Ishikawa (cell line): Measurements from ENCODE around the gene CIAO2A.

Experiments used
- CEBPB ChIP-seq: IDR thresholded peaks from 2 replicates; pipeline ENCODE4 v1.6.1; 2012
- CREB1 ChIP-seq: IDR thresholded peaks from 2 replicates; pipeline ENCODE4 v1.6.1; 2012; ENCODE audit warnings: low read depth
- EGR1 ChIP-seq: IDR thresholded peaks from 2 replicates; pipeline ENCODE4 v1.6.1; 2012
- EP300 ChIP-seq: IDR thresholded peaks from 2 replicates; pipeline ENCODE4 v1.6.1; 2012; ENCODE audit warnings: borderline replicate concordance
- FOXM1 ChIP-seq: IDR thresholded peaks from 2 replicates; pipeline ENCODE4 v1.6.1; 2012; ENCODE audit warnings: low read depth, borderline replicate concordance
- MAX ChIP-seq: IDR thresholded peaks from 2 replicates; pipeline ENCODE4 v1.6.1; 2012
- NFIC ChIP-seq: IDR thresholded peaks from 2 replicates; pipeline ENCODE4 v1.6.1; 2012
- RAD21 ChIP-seq: IDR thresholded peaks from 2 replicates; pipeline ENCODE4 v1.6.1; 2012; ENCODE audit warnings: low read depth
- REST ChIP-seq: IDR thresholded peaks from 2 replicates; pipeline ENCODE4 v1.6.1; 2012; ENCODE audit warnings: low read depth, mild to moderate bottlenecking
- TAF1 ChIP-seq: IDR thresholded peaks from 2 replicates; pipeline ENCODE4 v1.6.1; 2012; ENCODE audit warnings: low read depth, mild to moderate bottlenecking
- TCF12 ChIP-seq: IDR thresholded peaks from 2 replicates; pipeline ENCODE4 v1.6.1; 2012; ENCODE audit warnings: low read depth
- TEAD4 ChIP-seq: IDR thresholded peaks from 2 replicates; pipeline ENCODE4 v1.6.1; 2012
- USF1 ChIP-seq: IDR thresholded peaks from 2 replicates; pipeline ENCODE4 v1.6.1; 2012
- YY1 ChIP-seq: IDR thresholded peaks from 2 replicates; pipeline ENCODE4 v1.6.1; 2012; ENCODE audit warnings: low read depth
- ZBTB7A ChIP-seq: IDR thresholded peaks from 2 replicates; pipeline ENCODE4 v1.6.1; 2012; ENCODE audit warnings: low read depth

Gene CIAO2A

GRCh38 chr15:64132217-64132616 lies 38.6 kb upstream of the CIAO2A start:
- TF ChIP-seq RAD21: no peak
- TF ChIP-seq EGR1: no peak
- no peak for TF ChIP-seq YY1
- TF ChIP-seq TAF1: no peak
- no peak for TF ChIP-seq CREB1

- no peak for TF ChIP-seq RAD21
- TF ChIP-seq EP300: no peak
- no peak for TF ChIP-seq ZBTB7A
- no peak for TF ChIP-seq TCF12
- no peak for TF ChIP-seq USF1
- no peak for TF ChIP-seq CEBPB
- no peak for TF ChIP-seq FOXM1
- no peak for TF ChIP-seq CREB1
- TF ChIP-seq MAX: no peak
- TF ChIP-seq TEAD4: no peak
- TF ChIP-seq NFIC: no peak
- TF ChIP-seq TAF1: no peak
- TF ChIP-seq REST: no peak
- no peak for TF ChIP-seq YY1
- no peak for TF ChIP-seq EGR1
Measured at GRCh38 chr15:64131547-64131946, 37.9 kb upstream of the CIAO2A start.

- TF ChIP-seq USF1 (no peak), EGR1 (no peak), REST (no peak), MAX (no peak), TEAD4 (no peak), FOXM1 (no peak), TCF12 (no peak)
Measured at GRCh38 chr15:64130159-64130558, 36.5 kb upstream of the CIAO2A start.

GRCh38 chr15:64127521-64128270 lies 34.1 kb upstream of the CIAO2A start:
- TF ChIP-seq CREB1: no peak
- no peak for TF ChIP-seq YY1
- TF ChIP-seq NFIC: no peak
- no peak for TF ChIP-seq TCF12
- TF ChIP-seq CEBPB: no peak
- TF ChIP-seq TEAD4: no peak
- no peak for TF ChIP-seq FOXM1
- no peak for TF ChIP-seq MAX

- TF ChIP-seq NFIC: no peak
- no peak for TF ChIP-seq EGR1
- no peak for TF ChIP-seq RAD21
- TF ChIP-seq CREB1: no peak
- no peak for TF ChIP-seq FOXM1
- no peak for TF ChIP-seq YY1
- no peak for TF ChIP-seq EP300
- no peak for TF ChIP-seq USF1
Measured at GRCh38 chr15:64125978-64126377, 32.3 kb upstream of the CIAO2A start.

- no peak for TF ChIP-seq TEAD4
- no peak for TF ChIP-seq RAD21
- no peak for TF ChIP-seq USF1
- TF ChIP-seq YY1: no peak
- TF ChIP-seq EGR1: no peak
- no peak for TF ChIP-seq MAX
- no peak for TF ChIP-seq TCF12
- no peak for TF ChIP-seq TAF1
- no peak for TF ChIP-seq REST
- TF ChIP-seq FOXM1: no peak
- no peak for TF ChIP-seq CEBPB
- no peak for TF ChIP-seq EP300
- no peak for TF ChIP-seq CREB1
- no peak for TF ChIP-seq ZBTB7A
- TF ChIP-seq NFIC: no peak
Measured at GRCh38 chr15:64122936-64123351, 29.3 kb upstream of the CIAO2A start.
